Gastrocnemius medialis (tissue), 4 donors: ENCODE measurements around the gene S100A14.

ENCODE experiments used
- POLR2A ChIP-seq, 2 donors: fragments of 450-650 bp; IDR thresholded peaks; one replicate each; pipeline ENCODE4 v1.6.1; 2017; ENCODE audit warnings: antibody characterized with exemption in 2 of 2, mild to moderate bottlenecking in 2 of 2, moderate library complexity in 2 of 2
- TF ChIP-seq, protein P1 (sequence below), 5 experiments: fragments of 450-650 bp in 3 of 5; fragments of 200-600 bp in 2 of 5; sonication (generic) in 2 of 5; IDR thresholded peaks in 4 of 5; conservative IDR thresholded peaks in 1 of 5; 1 replicate in 4 of 5; 2 replicates in 1 of 5; pipeline ENCODE4 v1.5.1; 2016 to 2019; ENCODE audit warnings: antibody characterized with exemption in 5 of 5, mild to moderate bottlenecking in 3 of 5, moderate library complexity in 3 of 5

DNA sequence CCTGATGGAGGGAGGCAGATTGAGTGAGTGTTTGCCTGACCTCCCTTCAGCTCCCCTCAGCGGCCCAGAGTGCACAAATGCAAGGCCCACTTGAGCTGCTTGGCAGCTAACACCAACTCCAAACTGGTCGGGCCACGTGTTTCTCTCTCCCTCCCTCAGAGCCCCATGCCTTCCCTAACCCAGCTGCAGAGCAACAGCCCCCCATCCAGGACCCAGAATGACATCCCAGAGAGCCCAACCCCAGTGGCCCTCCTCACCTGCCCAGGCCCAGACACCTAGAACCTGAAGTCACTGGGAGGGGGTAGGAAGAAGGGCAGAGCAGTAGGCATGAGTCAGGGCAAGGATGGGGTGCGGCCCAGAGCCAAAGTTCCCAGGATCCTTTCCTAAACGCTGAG, 789 bp upstream of the S100A14 start:
- no peak for TF ChIP-seq POLR2A (IDR thresholded peaks at IDR 0.05)
- TF ChIP-seq, protein P1, sequence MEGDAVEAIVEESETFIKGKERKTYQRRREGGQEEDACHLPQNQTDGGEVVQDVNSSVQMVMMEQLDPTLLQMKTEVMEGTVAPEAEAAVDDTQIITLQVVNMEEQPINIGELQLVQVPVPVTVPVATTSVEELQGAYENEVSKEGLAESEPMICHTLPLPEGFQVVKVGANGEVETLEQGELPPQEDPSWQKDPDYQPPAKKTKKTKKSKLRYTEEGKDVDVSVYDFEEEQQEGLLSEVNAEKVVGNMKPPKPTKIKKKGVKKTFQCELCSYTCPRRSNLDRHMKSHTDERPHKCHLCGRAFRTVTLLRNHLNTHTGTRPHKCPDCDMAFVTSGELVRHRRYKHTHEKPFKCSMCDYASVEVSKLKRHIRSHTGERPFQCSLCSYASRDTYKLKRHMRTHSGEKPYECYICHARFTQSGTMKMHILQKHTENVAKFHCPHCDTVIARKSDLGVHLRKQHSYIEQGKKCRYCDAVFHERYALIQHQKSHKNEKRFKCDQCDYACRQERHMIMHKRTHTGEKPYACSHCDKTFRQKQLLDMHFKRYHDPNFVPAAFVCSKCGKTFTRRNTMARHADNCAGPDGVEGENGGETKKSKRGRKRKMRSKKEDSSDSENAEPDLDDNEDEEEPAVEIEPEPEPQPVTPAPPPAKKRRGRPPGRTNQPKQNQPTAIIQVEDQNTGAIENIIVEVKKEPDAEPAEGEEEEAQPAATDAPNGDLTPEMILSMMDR (IDR thresholded peaks at IDR 0.05 in 4 of 5, conservative IDR thresholded peaks at IDR 0.05 in 1 of 5): no peak
